Stimulated activated CD8-positive, alpha-beta memory T cell treated with anti-CD3 and anti-CD28 coated beads, Interleukin-12 subunit alpha, Interleukin-12 subunit beta, amount 100 ng/mL, for 24 hours (primary cell): ENCODE data around the gene ENTPD6.
"Not testable (repeated sequence)": the region's sequence is repeated elsewhere in the genome, so short reads cannot be mapped to it uniquely, and the experiment has no call there.

Experiments
- DNase-seq: peaks from one replicate; pipeline ENCODE4 v3.0.0-alpha.2; 2020; ENCODE audit errors: extremely low read depth

The ENTPD6 gene

DNA sequence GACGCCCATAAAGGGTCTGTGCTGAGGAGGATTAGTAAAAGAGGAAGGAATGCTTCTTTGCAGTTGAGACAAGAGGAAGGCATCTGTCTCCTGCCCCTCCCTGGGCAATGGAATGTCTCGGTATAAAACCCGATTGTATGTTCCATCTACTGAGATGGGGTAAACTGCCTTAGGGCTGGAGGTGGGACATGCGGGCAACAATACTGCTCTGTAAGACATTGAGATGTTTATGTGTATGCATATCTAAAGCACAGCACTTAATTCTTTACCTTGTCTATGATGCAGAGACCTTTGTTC is 46.1 kb downstream of the ENTPD6 start:
- DNase-seq: not testable (repeated sequence)

DNA sequence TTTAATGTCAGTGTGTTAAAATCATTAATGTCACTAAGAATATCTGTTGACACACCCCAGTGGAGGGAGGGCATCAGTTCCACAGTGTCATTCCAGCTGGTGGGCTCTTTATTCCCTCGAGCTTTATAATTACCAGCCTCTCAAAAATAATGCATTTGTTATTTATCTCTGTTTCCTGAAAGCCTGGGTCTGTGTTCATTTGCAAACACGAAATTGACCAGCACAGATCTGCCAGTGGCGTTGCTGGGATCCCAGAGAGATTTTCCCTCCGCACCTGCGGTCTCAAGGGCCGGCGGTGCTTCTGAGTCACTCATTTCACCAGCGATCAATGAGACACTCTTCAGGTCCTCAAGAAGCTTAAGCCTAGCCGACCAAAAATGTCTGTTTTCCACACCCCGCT is 46.7 kb downstream of the ENTPD6 start:
- no peak for DNase-seq

DNA sequence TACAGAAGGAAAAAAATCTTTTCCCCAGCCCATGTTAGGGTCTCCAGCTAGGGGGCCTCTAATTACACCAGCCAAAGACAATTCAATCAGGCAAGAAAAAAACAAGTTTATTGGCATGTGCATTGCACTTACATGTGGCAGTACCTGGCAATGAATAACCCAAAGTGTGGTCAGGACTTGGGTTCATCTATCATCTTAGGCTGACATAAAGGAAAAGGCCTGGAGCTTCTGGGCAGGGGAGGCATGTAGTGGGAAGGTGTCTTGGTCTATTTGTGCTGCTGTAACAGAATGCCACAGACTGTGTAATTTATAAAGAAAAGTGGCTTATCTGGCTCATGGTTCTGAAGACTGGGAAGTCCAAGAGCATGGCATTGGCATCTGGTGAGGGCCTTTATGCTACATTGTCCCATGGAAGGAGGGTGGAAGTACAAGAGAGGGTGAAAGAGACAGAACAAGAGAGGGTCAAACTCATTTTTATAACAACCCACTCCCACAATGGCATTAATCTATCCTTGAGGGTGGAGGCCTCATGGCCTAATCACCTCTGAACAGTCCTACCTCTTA is 48.0 kb downstream of the ENTPD6 start:
- no peak for DNase-seq

DNA sequence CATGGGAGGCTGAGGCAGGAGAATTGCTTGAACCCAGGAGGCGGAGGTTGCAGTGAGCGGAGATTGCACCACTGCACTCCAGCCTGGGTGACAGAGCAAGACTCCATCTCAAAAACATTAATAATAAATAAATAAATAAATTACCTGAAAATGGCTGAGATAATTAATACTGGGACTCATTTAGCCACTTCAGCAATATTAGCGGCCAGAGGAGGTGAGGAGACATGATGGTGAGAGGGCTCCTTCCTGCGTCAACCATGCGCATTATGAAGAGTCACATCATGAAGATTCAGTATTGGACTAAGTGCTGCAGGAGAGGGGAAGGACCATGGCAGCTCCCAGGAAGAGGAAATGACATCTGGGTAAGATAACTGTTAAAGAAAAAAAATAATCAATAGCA is 49.5 kb downstream of the ENTPD6 start:
- no peak for DNase-seq

DNA sequence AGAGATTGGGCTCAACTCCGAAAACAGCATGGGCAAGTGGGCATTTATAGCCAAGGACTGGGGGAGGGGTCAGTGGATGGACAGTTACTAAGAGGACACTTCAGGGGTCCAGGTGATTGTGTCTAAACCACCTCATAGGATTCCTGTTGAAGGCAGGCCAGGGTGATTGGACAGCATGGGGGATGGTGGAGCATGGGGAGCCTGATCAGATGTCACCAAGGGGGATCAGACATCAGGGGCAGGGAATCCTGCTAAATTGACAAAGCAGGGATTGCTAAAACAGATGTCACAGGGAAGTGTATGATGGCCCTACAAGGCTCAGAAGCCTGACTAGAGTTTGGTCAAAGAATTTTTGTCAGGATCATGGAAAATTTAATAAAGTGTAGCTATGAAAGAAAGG is 49.9 kb downstream of the ENTPD6 start:
- DNase-seq: no peak

DNA sequence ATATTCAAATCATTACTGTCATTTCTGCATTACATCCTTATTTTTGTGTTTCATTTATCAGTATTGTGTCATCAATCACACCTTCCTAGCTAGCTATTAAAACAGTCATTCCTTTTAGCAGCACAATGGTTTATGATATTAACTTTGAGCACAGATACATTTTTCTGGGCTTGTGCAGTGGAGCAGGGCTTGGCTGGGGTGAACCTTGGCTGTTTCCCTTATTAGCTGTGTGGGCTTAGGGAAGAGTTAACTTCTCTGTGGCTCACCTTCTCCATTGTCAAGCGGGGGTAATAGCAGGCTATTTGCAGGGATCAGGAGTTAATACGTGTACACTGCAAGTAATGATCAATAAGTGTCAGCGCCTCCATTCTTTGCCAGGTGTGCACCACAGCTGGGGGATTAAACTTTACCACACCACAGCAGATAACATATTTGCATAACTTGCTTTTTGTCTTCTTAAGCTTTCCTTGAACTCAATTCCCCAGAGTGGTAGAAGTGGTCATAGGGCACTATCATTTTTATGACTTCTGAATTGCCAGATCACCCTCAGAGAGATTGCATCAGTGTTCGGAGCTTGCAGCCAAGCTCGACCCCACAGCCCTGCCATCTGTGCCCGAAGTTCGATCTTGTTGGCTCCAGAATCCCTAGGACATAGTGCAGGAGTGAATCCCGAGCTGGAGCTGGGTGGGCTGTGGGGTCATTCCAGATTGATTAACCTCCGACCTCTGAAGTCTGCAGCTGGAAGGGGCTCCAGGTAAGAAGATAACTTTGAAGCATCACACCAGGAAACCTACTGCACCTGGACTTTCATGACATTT is 50.9 kb downstream of the ENTPD6 start:
- no peak for DNase-seq

DNA sequence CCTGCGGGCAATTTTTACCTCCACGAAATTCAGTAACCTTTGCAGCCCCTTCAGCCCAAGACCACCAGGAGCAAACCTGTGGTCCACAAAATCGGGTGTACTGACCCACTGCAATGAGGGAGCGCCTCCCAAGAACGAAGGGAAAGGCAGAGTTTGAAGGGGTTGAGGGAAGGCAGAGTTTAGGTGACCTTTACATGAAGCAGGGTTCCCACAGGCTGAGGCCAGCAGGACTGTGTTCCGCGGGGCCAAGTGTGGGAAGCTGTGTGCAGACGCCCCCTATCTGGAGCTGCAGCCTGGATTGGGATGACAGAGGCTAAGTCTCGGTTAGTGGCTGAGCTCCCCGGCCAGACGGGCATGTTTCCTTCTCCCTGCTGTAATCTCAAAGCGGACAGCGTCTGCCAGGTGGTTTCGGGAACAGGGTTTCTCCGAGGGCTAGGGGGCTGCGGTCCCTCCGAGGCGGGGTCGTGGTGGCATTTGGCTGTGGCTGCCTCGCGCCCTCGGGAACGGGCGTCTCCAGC is 51.5 kb downstream of the ENTPD6 start:
- DNase-seq: no peak

DNA sequence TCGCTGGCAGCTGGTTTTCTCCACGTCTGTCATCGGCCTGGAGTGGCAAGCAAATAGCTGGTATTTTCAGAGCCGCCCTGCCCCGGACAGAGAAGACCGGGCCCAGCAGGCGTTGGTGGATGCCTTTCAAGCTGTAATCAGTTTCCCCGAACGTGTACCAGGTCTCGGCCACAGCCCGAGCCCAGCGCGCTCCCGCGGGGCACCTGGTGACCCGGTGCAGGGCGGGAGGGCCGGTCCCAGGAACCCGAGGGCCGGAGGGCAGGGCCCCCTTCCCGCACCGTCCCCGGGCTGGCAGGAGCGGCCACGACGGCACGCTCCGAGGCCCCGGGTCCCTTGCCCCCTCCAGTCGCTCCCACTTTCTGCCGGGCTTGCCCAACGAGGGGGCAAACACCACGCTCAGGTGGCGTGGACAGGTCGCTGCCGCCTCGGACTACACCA is 52.0 kb downstream of the ENTPD6 start:
- DNase-seq: no peak

DNA sequence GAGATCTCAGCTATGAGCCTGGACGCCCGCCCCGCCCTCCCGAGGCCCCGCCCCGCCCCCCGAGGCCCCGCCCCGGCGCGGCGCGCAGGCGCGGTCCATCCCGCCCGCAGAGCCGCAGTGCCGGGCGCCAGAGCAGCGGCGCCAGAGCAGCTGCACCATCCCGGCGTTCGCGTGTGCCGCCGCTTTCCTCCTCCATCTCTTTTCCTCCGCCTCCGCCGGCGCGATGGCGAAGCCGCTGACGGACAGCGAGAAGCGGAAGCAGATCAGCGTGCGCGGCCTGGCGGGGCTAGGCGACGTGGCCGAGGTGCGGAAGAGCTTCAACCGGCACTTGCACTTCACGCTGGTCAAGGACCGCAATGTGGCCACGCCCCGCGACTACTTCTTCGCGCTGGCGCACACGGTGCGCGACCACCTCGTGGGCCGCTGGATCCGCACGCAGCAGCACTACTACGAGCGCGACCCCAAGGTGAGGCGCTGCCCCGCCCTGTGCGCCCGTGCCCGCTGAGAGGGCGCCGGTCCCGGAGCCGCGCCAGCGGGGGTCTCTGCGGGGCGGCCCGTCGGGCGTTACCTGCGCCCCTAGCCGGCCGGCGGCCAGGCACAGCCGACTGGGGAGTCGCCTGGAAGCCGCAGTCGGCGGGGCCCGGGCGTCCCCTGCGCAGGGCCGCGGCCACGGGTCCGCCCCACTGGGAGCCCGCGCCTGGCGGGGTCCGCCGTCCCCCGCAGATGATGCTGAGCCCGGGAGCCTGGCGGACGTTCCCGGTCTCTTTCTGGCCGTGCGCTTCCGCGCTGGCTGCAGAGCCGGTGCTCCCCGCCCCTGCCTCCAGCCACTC is 52.7 kb downstream of the ENTPD6 start, which contains the start of gene PYGB:
PYGB (plus strand) TSS at position 130 of the 830 bp plus-strand sequence; CDS start at position 224, 94 bp downstream.
- DNase-seq: peak; percentile 38

DNA sequence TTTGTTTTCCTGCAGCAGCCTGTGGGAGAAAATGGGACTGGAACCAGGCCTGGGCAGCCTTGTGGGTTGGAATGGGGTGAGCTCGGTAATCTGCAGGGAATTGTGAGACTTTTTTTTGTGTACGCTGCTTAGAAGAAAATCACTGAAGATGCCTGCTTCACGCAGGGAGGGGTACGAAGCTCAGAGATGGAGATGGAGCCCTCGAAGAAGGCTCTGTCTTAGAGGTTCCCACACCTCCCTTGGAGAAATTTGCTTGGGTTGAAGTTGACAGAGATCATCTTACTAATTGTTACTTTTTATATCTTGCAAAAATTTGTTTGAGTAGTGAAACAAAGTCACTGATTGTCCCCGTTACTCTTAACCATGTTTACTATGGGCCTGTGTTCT is 53.3 kb downstream of the ENTPD6 start:
- no peak for DNase-seq

DNA sequence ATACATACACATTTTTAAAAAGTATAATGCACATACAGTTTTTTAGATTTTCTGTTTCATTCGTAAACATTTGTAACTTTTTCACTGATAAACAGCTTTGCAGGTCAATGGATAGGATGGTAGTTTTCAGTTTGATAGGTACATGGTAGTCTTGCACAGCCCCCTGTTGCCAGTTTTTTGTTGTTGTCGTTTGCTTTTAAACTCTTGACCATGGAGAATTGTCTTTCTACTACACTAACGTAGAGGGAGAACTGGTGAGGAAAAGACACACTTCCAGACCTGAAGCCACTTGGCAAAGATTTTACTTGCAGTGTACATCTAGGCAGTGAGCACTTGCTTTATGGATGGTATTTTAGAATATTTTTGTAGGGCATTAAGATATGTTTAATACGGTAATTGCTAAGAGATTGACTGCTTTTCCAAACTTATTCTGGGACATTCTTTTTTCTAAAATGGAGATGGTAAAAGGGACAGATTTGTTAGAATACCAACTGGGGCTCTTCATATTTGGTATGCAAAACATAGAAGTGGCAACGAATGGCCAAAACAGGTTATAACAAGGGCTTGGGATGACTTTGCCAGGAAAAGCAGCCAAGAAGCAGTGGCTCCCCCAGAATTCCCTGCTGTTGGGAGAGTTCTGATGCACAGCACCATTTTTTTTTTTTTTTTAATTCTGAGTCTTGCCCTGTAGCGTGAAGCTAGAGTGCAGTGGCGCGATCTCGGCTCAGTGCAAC is 53.9 kb downstream of the ENTPD6 start:
- no peak for DNase-seq

DNA sequence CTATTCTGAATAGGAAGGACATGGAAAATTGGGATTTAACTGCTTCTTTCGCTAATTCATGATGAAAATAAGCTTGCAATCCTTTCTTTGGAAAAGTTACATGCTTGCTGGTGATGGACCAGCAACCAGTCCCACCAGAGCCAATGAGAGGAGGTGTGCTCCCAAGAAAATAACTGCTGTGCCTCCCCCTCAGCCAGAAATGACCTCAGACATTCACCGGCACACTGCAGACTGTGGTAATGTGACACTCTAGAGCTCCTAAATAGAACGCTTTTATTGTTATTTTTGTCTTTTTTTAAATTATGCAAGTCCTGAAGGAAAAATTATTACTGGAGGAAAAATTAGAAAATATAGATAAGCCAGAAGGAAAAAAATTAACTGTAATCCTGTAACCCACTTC is 55.0 kb downstream of the ENTPD6 start:
- DNase-seq: no peak

DNA sequence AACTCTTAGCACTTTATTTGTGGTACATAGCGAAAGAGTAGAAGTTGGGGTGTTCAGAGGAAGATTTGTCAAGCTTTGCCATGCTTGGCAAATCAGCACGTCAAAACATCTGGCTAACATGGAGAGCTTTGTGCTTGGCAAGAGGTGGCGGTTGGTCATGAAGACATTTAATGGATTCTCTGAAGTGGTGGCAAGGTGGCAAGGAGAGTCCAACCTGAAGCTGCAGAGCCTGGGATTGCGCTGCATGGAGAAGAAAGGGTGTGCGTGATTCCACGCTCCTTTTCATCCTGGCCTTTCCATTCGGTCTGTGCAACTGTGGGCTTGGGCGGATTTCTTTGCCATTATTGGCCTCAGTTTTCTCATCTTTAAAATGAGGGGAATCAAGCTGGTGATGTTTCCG is 55.5 kb downstream of the ENTPD6 start:
- no peak for DNase-seq

DNA sequence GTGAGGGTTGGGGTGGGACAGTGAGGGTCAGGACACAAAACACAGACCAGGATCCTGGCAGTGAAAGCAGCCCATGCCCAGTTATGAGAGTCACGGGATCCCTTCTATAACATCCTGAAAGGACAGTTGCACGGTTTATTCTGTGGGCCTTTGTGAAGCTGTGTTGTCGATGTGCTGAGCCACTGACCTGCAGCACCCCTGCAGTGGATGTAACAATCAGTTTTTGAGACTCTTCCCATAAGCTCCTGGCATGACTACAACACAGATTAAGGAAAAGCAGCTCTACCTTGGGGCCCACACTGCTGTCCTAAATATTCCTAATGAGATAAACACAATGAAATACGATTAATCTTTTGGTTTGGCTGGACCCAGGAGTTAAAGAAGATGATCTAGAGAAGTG is 56.0 kb downstream of the ENTPD6 start:
- no peak for DNase-seq

DNA sequence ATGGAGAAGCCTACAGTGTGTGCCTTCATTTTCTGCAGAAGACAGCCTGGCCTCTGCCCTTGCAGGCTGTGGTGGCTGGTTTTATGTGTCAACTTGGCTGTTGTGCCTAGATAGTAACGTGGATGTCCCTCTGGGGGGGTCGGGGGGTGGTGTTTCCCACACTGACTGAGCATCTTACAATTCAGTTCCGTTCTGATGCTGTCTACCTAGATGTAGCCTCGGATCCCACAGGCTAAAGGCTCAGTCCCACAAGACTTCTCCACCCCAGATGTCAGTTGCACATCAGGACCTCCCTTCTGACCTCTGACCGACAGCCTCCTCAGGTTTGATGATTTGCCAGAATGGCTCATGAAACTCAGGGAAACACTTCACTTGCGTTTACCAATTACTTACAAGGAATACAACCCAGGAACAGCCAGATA is 56.7 kb downstream of the ENTPD6 start:
- DNase-seq: no peak

DNA sequence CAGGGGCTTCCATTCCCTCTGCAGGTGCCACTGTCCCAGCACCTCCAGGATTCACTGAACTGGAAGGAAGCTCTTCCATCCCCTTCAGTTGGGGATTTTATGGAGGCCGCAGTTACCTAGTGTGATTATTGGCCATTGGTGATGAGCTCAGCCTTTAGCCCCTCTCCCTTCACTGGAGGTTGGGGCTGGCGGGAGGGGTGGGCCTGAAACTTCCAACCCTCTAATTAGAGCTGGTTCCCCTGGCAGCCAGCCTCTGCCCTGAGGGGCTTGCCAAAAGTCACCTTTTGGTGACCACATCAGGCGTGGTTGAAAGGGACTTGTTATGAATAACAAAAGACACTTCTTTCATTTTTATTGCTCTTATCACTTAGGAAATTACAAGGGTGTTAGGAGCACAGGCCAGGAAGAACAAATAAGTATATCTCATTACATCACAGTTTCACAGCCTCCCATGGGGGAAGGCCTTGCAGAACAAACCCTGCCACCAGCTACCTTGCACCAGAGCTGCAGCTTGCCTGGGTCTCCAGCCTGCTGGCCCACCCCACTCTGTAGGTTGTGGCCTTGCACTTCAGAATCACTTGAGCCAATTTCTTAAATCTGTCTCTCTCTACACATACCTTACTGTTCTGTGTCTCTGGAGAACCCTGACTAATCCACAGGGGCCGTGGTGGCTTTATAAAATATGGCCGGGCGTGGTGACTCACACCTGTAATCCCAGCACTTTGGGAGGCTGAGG is 57.3 kb downstream of the ENTPD6 start:
- no peak for DNase-seq

DNA sequence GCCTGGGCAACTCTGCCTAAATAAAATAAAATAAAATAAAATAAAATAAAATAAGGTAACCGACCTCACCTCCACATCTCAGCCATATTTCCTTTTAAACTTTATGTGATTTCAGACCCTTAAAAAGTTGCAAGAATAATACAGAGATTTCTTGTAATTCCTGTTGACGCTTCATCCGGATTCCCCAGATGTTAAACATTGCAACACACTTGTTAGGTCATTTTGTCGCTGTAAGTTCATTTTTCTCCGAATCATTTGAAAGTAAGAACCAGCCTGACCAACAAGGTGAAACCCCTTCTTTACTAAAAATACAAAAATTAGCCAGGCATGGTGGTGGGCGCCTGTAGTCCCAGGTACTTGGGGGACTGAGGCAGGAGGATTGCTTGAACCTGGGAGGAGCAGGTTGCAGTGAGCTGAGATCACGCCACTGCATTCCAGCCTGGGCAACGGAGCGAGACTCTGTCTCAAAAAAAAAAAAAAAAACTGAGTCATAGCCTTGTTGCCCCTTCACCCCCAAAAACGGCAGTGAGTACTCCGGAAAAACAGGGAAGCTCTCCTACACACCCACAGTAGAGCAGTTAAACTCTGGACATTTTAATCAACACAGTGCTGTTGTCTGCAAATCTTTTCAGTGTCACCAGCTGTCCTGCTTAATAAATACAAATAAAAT is 58.2 kb downstream of the ENTPD6 start:
- DNase-seq: no peak

DNA sequence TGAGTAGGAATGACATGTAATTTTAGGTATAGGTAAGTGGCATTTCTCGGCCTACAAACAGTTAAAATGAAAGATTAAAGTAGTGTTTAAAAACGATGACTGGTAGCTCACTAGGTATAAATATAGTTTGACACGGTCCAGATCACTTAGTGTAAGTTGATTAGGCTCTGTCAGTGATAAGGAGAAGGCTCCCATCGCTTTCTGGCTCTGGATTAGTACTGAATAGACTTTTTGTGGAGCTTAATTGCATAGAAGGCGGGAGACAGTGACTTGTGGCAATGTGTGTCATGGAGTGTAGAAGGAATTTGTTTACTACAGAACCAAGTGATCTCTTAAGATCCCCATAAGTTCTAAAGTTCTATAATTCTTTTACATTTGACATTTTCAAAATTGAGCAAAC is 59.1 kb downstream of the ENTPD6 start:
- DNase-seq: no peak

DNA sequence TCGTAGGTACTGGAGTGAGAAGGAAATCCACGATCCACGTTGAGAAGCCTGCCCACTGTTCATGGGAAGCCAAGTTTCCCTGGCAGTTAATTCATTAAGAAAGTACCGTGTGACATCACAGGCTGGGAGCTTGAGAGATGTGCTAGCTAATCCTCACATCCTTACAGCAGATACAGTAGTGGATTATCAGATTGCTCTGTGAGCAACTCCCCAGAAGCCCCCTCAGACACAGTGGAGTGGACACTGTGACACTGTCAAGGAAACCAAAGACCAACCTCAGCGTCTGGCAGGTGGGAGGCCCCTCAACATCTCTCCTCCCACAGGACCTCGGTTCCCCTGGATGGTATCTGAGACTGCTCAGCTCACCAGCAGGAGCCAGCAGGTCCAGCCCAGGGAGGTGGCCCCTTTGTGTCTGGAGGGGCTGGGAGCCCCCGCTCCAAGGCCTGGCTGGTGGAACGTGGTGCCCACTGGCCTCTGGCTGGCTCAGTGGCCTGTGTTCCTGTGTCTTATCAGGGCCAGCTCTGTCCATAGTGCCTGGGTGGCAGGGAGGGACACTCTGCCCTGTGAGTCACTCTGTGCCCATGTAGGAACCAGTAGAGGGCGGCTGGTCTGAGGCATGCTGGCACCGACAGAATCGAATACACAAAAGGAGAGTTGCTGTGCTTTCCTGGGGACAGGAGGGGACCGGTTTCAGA is 59.6 kb downstream of the ENTPD6 start:
- no peak for DNase-seq

DNA sequence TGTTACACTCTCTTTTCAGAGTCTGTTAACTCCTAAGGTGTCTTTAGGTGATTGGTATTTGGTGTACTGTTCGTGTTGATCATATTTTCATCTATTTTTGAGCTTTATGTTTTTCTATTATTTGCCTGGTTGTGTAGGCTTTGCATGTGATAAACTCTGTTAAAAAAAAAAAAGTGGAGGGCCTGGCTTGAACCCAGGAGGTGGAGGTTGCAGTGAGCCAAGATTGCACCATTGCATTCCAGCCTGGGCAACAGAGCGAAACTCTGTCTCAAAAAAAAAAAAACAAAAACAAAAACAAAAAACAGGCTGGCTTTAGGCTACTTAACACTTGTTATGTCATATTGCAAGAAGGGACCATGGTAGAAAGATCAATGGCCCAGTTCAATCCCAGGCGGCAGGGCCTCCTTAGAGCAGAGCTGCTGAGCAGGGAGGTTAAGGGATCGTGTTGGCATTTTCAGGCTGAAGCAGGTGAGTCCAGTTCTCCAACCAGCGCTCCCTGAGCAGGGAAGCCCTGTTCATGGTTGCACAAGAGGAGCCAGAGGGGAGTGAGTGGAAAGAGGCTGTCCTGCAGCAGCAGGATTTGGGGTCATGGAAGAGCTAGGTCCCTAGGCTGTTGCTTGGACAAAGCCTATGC is 60.8 kb downstream of the ENTPD6 start:
- DNase-seq: no peak
